Mucosa of descending colon (tissue), 3 donors: ENCODE data around the gene NR2C2. TPM values are rescaled to one million over a fixed set of nuclear protein-coding genes. Genes with fewer than 3 reads are reported as not detected.

Experiments
- ATAC-seq: fragments of 200-7000 bp; cut with Tn5 transposase; one replicate; pipeline ENCODE4 v1.9.1; 2020; ENCODE audit warnings: mild to moderate bottlenecking, moderate library complexity
- DNase-seq, 3 donors: peaks; one replicate each; pipeline ENCODE4 v3.0.0-alpha.2; 2020
- H3K36me3 ChIP-seq: fragments of 200-600 bp; one replicate; pipeline ENCODE4 v1.8.0; 2021; ENCODE audit warnings: low read depth, mild to moderate bottlenecking
- H3K4me1 ChIP-seq: fragments of 200-600 bp; one replicate; pipeline ENCODE4 v1.8.0; 2021; ENCODE audit warnings: low read depth, mild to moderate bottlenecking
- H3K4me3 ChIP-seq: fragments of 200-600 bp; one replicate; pipeline ENCODE4 v1.8.0; 2021; ENCODE audit warnings: mild to moderate bottlenecking
- H3K9me3 ChIP-seq: fragments of 200-600 bp; one replicate; pipeline ENCODE4 v1.8.0; 2021; ENCODE audit warnings: mild to moderate bottlenecking
- intact Hi-C, 2 donors: fragments of 100-400 bp; cut with DNase I in 1 of 2; cut with micrococcal nuclease in 1 of 2; formaldehyde crosslinking; loops; one replicate each; pipeline versions ENCODE4 v1.11.0 to v1.11.1; 2022; cut with DNase I, micrococcal nuclease
- total RNA-seq, 3 donors: library from RNA; stranded (reverse); fragmentation: NEBNext Ultra II Directional in 2 of 3; extraction: Animal tissue kit (Norgen Biotek cat#: 25700) in 2 of 3; gene quantifications; one replicate each; pipeline versions ENCODE4 v1.2.1 to v1.2.4, GENCODE V29; 2021 to 2023
- TF ChIP-seq, protein P1 (sequence below): fragments of 200-600 bp; IDR thresholded peaks from one replicate; pipeline ENCODE4 v1.8.0; 2022; ENCODE audit warnings: antibody characterized with exemption, mild to moderate bottlenecking
- donor health status: DM: no; HTN: no; CAD: no; lungs with moderate emphysema.
- donor health status: DM: no; HTN: no; CAD: no.
- donor health status: DM: no; HTN: yes; CAD: no.

The NR2C2 gene
- total RNA-seq, 3 donors from 2014 or later, result 37.6 to 56.6 (median 53.9) TPM

DNA sequence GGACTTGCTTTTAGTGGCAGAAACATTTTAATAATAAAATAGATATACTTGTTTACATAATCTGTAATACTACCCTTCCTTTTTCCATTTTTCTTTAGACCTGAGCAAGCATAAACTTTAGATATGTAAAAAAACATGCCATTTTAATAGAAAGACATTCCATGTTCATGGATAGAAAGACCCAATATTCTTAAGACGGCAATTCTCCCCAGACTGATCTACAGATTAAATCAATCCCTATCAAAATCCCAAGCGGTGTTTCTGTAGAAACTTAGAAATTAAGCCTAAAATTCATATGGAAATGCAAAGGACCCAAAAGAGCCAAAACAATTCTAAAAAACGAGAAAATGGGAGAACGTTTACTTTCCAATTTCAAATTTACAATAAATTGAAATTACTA lies 106.2 kb downstream of the NR2C2 start:
- DNase-seq (no peak), ATAC-seq (no peak)
- Histone ChIP-seq H3K4me3 (no peak overlapping the region), H3K4me1 (no peaks in the 10 kb centered on the region), H3K9me3 (no peaks in the 10 kb centered on the region), H3K36me3 (no peaks in the 10 kb centered on the region)
- TF ChIP-seq, protein P1, sequence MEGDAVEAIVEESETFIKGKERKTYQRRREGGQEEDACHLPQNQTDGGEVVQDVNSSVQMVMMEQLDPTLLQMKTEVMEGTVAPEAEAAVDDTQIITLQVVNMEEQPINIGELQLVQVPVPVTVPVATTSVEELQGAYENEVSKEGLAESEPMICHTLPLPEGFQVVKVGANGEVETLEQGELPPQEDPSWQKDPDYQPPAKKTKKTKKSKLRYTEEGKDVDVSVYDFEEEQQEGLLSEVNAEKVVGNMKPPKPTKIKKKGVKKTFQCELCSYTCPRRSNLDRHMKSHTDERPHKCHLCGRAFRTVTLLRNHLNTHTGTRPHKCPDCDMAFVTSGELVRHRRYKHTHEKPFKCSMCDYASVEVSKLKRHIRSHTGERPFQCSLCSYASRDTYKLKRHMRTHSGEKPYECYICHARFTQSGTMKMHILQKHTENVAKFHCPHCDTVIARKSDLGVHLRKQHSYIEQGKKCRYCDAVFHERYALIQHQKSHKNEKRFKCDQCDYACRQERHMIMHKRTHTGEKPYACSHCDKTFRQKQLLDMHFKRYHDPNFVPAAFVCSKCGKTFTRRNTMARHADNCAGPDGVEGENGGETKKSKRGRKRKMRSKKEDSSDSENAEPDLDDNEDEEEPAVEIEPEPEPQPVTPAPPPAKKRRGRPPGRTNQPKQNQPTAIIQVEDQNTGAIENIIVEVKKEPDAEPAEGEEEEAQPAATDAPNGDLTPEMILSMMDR, result no peak
- intact Hi-C loops, result no loop called here

DNA sequence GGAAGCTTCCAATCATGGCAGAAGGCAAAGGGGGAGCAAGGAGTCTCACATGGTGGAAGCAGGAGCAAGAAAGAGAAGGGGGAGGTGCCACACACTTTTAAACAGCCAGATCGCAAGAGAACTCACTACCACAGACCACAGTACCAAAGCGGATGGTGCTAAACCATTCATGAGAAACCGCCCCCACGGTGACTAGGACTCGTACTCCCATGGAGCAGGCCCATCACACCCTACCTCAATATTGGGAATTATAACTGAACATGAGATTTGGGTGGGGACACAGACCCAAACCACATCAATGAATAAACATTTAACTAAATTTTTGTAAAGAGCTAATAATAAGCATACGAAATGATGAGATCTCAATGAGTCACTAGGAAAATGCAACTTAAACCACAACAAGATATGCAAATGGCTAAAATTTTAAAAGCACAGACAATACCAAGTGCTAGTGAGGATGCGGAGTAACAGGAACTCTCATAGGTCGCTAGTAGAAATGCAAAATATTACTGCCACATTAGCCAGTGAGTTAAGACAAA lies 107.7 kb downstream of the NR2C2 start:
- Histone ChIP-seq H3K4me1 (no peaks in the 10 kb centered on the region), H3K9me3 (no peaks in the 10 kb centered on the region), H3K4me3 (no peak overlapping the region), H3K36me3 (no peaks in the 10 kb centered on the region)
- DNase-seq (peak in 1 of 3 donors; percentile 23), ATAC-seq (peak; percentile 38)
- TF ChIP-seq, protein P1, result no peak
- intact Hi-C loops, result no loop called here

DNA sequence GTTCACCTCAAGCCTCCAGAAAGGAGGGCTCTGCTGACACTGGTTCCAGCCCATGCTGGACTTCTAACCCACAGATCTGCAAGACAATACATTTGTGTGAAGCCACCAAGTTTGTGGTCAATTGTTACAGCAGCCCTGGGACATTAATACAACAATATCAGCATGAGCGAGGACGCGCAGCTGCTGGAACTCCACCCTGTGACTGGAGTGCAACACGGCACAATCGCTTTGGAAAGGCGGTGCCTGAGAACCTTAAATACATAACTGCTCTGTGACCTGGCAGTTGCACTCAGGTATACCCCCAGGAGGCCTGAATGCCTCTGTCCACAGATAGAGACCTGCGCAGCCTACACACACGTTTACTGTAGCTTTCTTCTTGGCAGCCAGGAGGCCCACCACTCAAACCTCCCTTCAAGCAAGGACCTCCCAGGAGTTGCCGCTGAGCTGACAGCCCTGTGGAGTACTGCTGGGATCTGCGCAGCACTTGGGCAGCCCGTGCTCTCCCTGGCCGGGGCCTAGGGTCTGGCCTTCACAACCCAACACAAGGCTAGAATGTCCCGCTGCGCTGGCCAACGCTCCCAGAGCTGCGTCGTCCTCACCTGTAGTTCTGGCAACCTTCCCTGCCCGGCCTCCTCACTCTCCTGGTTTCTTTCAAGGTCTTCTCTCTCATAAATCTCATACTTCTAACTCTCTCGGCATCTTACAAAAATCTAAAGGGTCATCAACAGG lies 109.5 kb downstream of the NR2C2 start:
- TF ChIP-seq, protein P1, result no peak
- Histone ChIP-seq H3K4me1 (no peaks in the 10 kb centered on the region), H3K9me3 (no peaks in the 10 kb centered on the region), H3K4me3 (no peak overlapping the region), H3K36me3 (no peaks in the 10 kb centered on the region)
- intact Hi-C loops, result no loop called here
- no peak for ATAC-seq
- no peak for DNase-seq

DNA sequence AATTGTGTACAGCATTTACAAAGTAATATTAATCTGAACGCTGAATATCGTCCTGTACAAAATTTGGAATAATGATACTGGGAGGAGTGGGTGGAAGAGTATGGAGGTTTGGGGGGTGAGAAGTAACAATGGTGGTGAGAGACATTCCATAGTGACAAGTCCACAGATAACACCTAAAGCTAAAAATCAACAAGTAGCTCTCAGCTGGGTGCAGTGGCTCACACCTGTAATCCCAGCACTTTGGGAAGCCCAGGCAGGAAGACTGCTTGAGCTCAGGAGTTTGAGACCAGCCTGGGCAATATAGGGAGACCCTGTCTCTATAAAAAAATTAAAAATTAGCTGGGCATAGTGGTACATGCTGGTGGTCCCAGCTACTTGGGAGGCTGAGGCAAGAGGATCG lies 112.6 kb downstream of the NR2C2 start:
- no peak for ATAC-seq
- TF ChIP-seq, protein P1, result no peak
- intact Hi-C loops, result no loop called here
- H3K36me3 ChIP-seq, result no peaks in the 10 kb centered on the region
- H3K4me1 ChIP-seq, result peaks cover 14% of the 10 kb centered on the region
- H3K4me3 ChIP-seq, result no peak overlapping the region
- no peaks in the 10 kb centered on the region for H3K9me3 ChIP-seq
- DNase-seq, result no peak

DNA sequence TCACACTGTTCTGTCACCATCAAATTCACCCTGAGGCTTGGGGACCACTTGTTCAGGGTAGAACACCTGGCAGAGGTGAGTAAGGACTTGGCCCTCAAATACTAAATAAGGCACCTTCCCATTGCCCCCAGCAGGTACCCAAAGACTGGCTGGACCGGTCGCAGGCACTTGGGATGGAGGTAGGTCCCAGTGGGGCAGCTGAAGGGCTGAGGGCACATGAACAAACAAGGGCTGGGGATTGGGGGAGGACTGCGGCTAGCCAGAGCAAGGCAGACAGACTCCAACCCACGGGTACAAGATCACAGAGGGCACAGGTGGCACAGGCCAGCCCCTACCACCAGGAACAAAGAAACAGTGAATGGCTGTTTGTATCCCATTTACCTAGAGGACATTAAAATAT lies 115.9 kb downstream of the NR2C2 start:
- no peaks in the 10 kb centered on the region for H3K9me3 ChIP-seq
- H3K4me1 ChIP-seq, result peaks cover 14% of the 10 kb centered on the region
- ATAC-seq (no peak), DNase-seq (no peak)
- TF ChIP-seq, protein P1, result no peak
- no peaks in the 10 kb centered on the region for H3K36me3 ChIP-seq
- H3K4me3 ChIP-seq, result no peak overlapping the region
- intact Hi-C loops, result no loop called here
